Small intestine (tissue), 7 donors: ENCODE data around the gene CENPO. TPM values are rescaled to one million over a fixed set of nuclear protein-coding genes. Genes with fewer than 3 reads are reported as not detected.
A peak's percentile ranks its signal among the peaks of the same experiment; 100 is the strongest.

Source experiments
- DNase-seq, 2 donors: peaks; one replicate each; pipeline versions ENCODE4 v3.0.0 to v3.0.0-alpha.2; 2013
- FAIRE-seq: peaks from 2 replicates; lab custom pipeline; 2012; peaks lifted over from hg19 to GRCh38; lab: Jason Lieb, UNC
- H3K27ac ChIP-seq, 3 donors: one replicate each; pipeline ENCODE4 v1.5.1; 2013; ENCODE audit warnings: low read length in 2 of 3, mild to moderate bottlenecking in 2 of 3, control low read depth in 1 of 3, inconsistent platforms in 1 of 3, low read depth in 1 of 3, moderate library complexity in 1 of 3
- H3K27me3 ChIP-seq, 3 donors: one replicate each; pipeline ENCODE4 v1.6.1; 2013; ENCODE audit warnings: low read length in 3 of 3, inconsistent platforms in 1 of 3; ENCODE audit not compliant: control insufficient read depth in 3 of 3, insufficient read depth in 3 of 3
- H3K36me3 ChIP-seq, 3 donors: one replicate each; pipeline ENCODE4 v1.6.1; 2013; ENCODE audit warnings: low read length in 3 of 3, inconsistent platforms in 1 of 3, low read depth in 1 of 3, mild to moderate bottlenecking in 1 of 3, moderate library complexity in 1 of 3; ENCODE audit not compliant: control insufficient read depth in 3 of 3, insufficient read depth in 2 of 3
- H3K4me1 ChIP-seq, 3 donors: one replicate each; pipeline ENCODE4 v1.6.1; 2013; ENCODE audit warnings: low read length in 2 of 3, inconsistent platforms in 1 of 3, low read depth in 1 of 3, mild to moderate bottlenecking in 1 of 3, moderate library complexity in 1 of 3; ENCODE audit not compliant: control insufficient read depth in 3 of 3, insufficient read depth in 2 of 3
- H3K4me3 ChIP-seq, 3 donors: one replicate each; pipeline ENCODE4 v1.5.1; 2013; ENCODE audit warnings: low read length in 3 of 3, control low read depth in 1 of 3, inconsistent platforms in 1 of 3, low read depth in 1 of 3, mild to moderate bottlenecking in 1 of 3, moderate library complexity in 1 of 3
- H3K9me3 ChIP-seq, 2 donors: one replicate each; pipeline ENCODE4 v1.6.1; 2013; ENCODE audit warnings: low read depth in 1 of 2, low read length in 1 of 2; ENCODE audit not compliant: control insufficient read depth in 2 of 2, insufficient read depth in 1 of 2
- WGBS, 3 donors: extraction: QIAGEN DNeasy Blood & Tissue Kit; methylation state at CpG; one replicate each; pipeline ENCODE4 v1.1.7; 2013; 5-methylcytosine and 5-hydroxymethylcytosine counted together
- polyA plus RNA-seq, 4 donors: library from polyadenylated mRNA; stranded (reverse) in 3 of 4; unstranded in 1 of 4; fragments of 200-250 nt in 3 of 4; fragments of 120-200 nt in 1 of 4; gene quantifications; one replicate each; pipeline versions ENCODE4 v1.2.1 to v1.2.3, GENCODE V29; 2013
- donor health status: healthy with polysubstance abuse.
- donor health status: control.
- donor health status: control.
- donor health status: Bipolar disorder and iron deficiency.
- donor health status: healthy.

CENPO gene
- polyA plus RNA-seq, 4 donors, result 1.4 to 10.4 (median 5.9) TPM

GRCh38 chr2:24821433-24821891, 28.2 kb downstream of the CENPO start:
- Histone ChIP-seq H3K36me3 (peaks cover 2 to 69% (median 11%) of the 10 kb centered on the region in 3 donors), H3K4me3 (no peak overlapping the region), H3K27me3 (no peaks in the 10 kb centered on the region), H3K27ac (no peak overlapping the region), H3K9me3 (no peaks in the 10 kb centered on the region), H3K4me1 (no peaks in the 10 kb centered on the region)
- no peak for DNase-seq
- FAIRE-seq, result no peak
- WGBS, 3 donors, result 95 to 96% (median 95%) methylated on average over 15 of the region's 15 CpGs

- Histone ChIP-seq H3K4me3 (no peak overlapping the region), H3K36me3 (peaks cover 2 to 67% (median 11%) of the 10 kb centered on the region in 3 donors), H3K9me3 (no peaks in the 10 kb centered on the region), H3K27me3 (no peaks in the 10 kb centered on the region), H3K27ac (no peak overlapping the region), H3K4me1 (peaks cover 0 to 2% (median 0%) of the 10 kb centered on the region in 3 donors)
- FAIRE-seq, result no peak
- DNase-seq, result no peak
- WGBS, 3 donors, result 81 to 87% (median 86%) methylated on average over 7 of the region's 7 CpGs
Observed at GRCh38 chr2:24822049-24822706, 29.0 kb downstream of the CENPO start.

GRCh38 chr2:24824071-24824588, 30.9 kb downstream of the CENPO start:
- H3K27ac ChIP-seq, result no peak overlapping the region
- H3K9me3 ChIP-seq, result no peaks in the 10 kb centered on the region
- FAIRE-seq (no peak), DNase-seq (no peak)
- H3K4me1 ChIP-seq, result peaks cover 0 to 2% (median 0%) of the 10 kb centered on the region in 3 donors
- H3K36me3 ChIP-seq, result peaks cover 2 to 67% (median 8%) of the 10 kb centered on the region in 3 donors
- H3K4me3 ChIP-seq, result no peak overlapping the region
- WGBS, 3 donors, result 93 to 97% (median 94%) methylated on average over 14 of the region's 14 CpGs
- no peaks in the 10 kb centered on the region for H3K27me3 ChIP-seq

GRCh38 chr2:24824966-24825882, 32.0 kb downstream of the CENPO start:
- DNase-seq, result no peak
- peaks cover under 1 to 56% (median 2%) of the 10 kb centered on the region in 3 donors for H3K36me3 ChIP-seq
- H3K27me3 ChIP-seq, result no peaks in the 10 kb centered on the region
- WGBS, 3 donors, result 89 to 92% (median 91%) methylated on average over 12 to 16 of the region's 16 CpGs
- H3K4me3 ChIP-seq, result no peak overlapping the region
- H3K9me3 ChIP-seq, result no peaks in the 10 kb centered on the region
- peaks cover 0 to 2% (median 0%) of the 10 kb centered on the region in 3 donors for H3K4me1 ChIP-seq
- no peak overlapping the region for H3K27ac ChIP-seq
- no peak for FAIRE-seq

- no peak for DNase-seq
- Histone ChIP-seq H3K9me3 (no peaks in the 10 kb centered on the region), H3K4me3 (no peak overlapping the region), H3K27me3 (no peaks in the 10 kb centered on the region), H3K27ac (no peak overlapping the region), H3K36me3 (peaks cover 0 to 54% (median 0%) of the 10 kb centered on the region in 3 donors), H3K4me1 (peaks cover 0 to 4% (median 2%) of the 10 kb centered on the region in 3 donors)
- WGBS, 3 donors, result 80 to 85% (median 83%) methylated on average over 13 to 14 of the region's 14 CpGs
- FAIRE-seq, result no peak
Observed at GRCh38 chr2:24825883-24826772, 32.9 kb downstream of the CENPO start.

GRCh38 chr2:24826773-24827145, 33.5 kb downstream of the CENPO start:
- 41 to 52% (median 50%) methylated on average over 5 of the region's 5 CpGs for WGBS, 3 donors
- Histone ChIP-seq H3K27me3 (no peaks in the 10 kb centered on the region), H3K9me3 (no peaks in the 10 kb centered on the region), H3K36me3 (peaks cover 0 to 50% (median 0%) of the 10 kb centered on the region in 3 donors), H3K4me1 (peaks cover 0 to 4% (median 2%) of the 10 kb centered on the region in 3 donors), H3K27ac (no peak overlapping the region), H3K4me3 (no peak overlapping the region)
- FAIRE-seq (no peak), DNase-seq (no peak)

GRCh38 chr2:24827321-24828237, 34.4 kb downstream of the CENPO start:
- no peaks in the 10 kb centered on the region for H3K9me3 ChIP-seq
- no peak overlapping the region for H3K27ac ChIP-seq
- peaks cover 0 to 44% (median 0%) of the 10 kb centered on the region in 3 donors for H3K36me3 ChIP-seq
- H3K4me1 ChIP-seq, result peaks cover 0 to 4% (median 2%) of the 10 kb centered on the region in 3 donors
- H3K27me3 ChIP-seq, result no peaks in the 10 kb centered on the region
- 34 to 47% (median 40%) methylated on average over 30 of the region's 30 CpGs for WGBS, 3 donors
- H3K4me3 ChIP-seq, result no peak overlapping the region
- DNase-seq (peak; percentile 83 to 89), FAIRE-seq (no peak)
